Ovary (tissue), 9 donors: Measurements from ENCODE around the gene GPR78. TPM values are rescaled to one million over a fixed set of nuclear protein-coding genes. Genes with fewer than 3 reads are reported as not detected.

Experiments
- DNase-seq, 5 donors: peaks; one replicate each; pipeline ENCODE4 v3.0.0-alpha.2; 2019 to 2020
- H3K27ac ChIP-seq, 2 donors: fragments of 200-600 bp; one replicate each; pipeline versions ENCODE4 v1.5.1 to v1.8.0; 2019 to 2022
- H3K27me3 ChIP-seq: fragments of 200-600 bp; one replicate; pipeline ENCODE4 v1.8.0; 2022
- H3K36me3 ChIP-seq: fragments of 200-600 bp; sonication (generic); one replicate; pipeline ENCODE4 v1.5.1; 2019
- H3K4me1 ChIP-seq: one replicate; pipeline ENCODE4 v1.8.1; 2013; ENCODE audit warnings: mild to moderate bottlenecking, moderate library complexity; ENCODE audit not compliant: insufficient read depth
- H3K4me3 ChIP-seq: fragments of 200-600 bp; sonication (generic); one replicate; pipeline ENCODE4 v1.5.1; 2017
- H3K9me3 ChIP-seq, 2 donors: fragments of 200-600 bp in 1 of 2; sonication (generic) in 1 of 2; one replicate each; pipeline versions ENCODE4 v1.5.1 to v1.8.1; 2013 to 2019; ENCODE audit warnings: mild to moderate bottlenecking in 1 of 2, moderate library complexity in 1 of 2
- EP300 ChIP-seq: sonication (generic); formaldehyde crosslinking; IDR thresholded peaks from one replicate; pipeline ENCODE4 v1.6.1; 2017; ENCODE audit warnings: antibody characterized with exemption
- POLR2A ChIP-seq: fragments of 450-650 bp; IDR thresholded peaks from one replicate; pipeline ENCODE4 v1.6.1; 2017; ENCODE audit warnings: antibody characterized with exemption, mild to moderate bottlenecking, moderate library complexity
- WGBS, 3 donors: extraction: QIAGEN DNeasy Blood & Tissue Kit in 1 of 3; methylation state at CpG; one replicate each; pipeline versions ENCODE4 v1.1.5 to v1.1.7; 2013 to 2017; 5-methylcytosine and 5-hydroxymethylcytosine counted together
- intact Hi-C, 4 donors: fragments of 100-400 bp; cut with DNase I; formaldehyde crosslinking; loops; one replicate each; pipeline versions ENCODE4 v1.11.0 to v1.15.1; 2022 to 2023
- polyA plus RNA-seq, 2 donors: library from polyadenylated mRNA; stranded (reverse); fragments of 200-250 nt in 1 of 2; fragments of 350-450 nt in 1 of 2; fragmentation: Illumina TruSeq in 1 of 2; extraction: RNeasy Lipid Tissue Mini Kit (QIAGEN cat#74804) in 1 of 2; gene quantifications; one replicate each; pipeline ENCODE4 v1.2.3, GENCODE V29; 2013 to 2014
- total RNA-seq, 7 donors: library from RNA; depleted of rRNA in 2 of 7; stranded (reverse); fragments of >200 nt in 2 of 7; fragmentation: NEBNext Ultra II Directional in 3 of 7; extraction: Animal tissue kit (Norgen Biotek cat#: 25700) in 3 of 7; gene quantifications; one replicate each; pipeline versions ENCODE4 v1.1.0 to v1.2.4, GENCODE V29; 2016 to 2023
- TF ChIP-seq, protein P1 (sequence below), 3 donors: fragments of 450-650 bp in 2 of 3; fragments of 200-600 bp in 1 of 3; IDR thresholded peaks; one replicate each; pipeline versions ENCODE4 v1.5.1 to v1.8.0; 2016 to 2022; ENCODE audit warnings: antibody characterized with exemption in 3 of 3, mild to moderate bottlenecking in 1 of 3
- donor health status: DM: no; HTN: no; CAD: no; lungs with moderate emphysema.
- donor health status: DM: no; HTN: no; CAD: no.
- donor health status: Bipolar disorder and iron deficiency.
- donor health status: DM: yes; HTN: yes; CAD: no.
- donor health status: DM: no; HTN: no; CAD: no.
- donor health status: DM: yes; HTN: yes; CAD: no.

Gene GPR78
- total and polyA plus RNA-seq, 9 donors = 1.0 to 14.7 (median 5.4) TPM

- DNase-seq = peak; percentile 4 to 28 (median 19)
- Histone ChIP-seq H3K27me3 (no peaks in the 10 kb centered on the region), H3K9me3 (no peaks in the 10 kb centered on the region), H3K27ac (no peak overlapping the region), H3K36me3 (no peaks in the 10 kb centered on the region), H3K4me3 (no peak overlapping the region), H3K4me1 (no peaks in the 10 kb centered on the region)
- TF ChIP-seq, protein P1, sequence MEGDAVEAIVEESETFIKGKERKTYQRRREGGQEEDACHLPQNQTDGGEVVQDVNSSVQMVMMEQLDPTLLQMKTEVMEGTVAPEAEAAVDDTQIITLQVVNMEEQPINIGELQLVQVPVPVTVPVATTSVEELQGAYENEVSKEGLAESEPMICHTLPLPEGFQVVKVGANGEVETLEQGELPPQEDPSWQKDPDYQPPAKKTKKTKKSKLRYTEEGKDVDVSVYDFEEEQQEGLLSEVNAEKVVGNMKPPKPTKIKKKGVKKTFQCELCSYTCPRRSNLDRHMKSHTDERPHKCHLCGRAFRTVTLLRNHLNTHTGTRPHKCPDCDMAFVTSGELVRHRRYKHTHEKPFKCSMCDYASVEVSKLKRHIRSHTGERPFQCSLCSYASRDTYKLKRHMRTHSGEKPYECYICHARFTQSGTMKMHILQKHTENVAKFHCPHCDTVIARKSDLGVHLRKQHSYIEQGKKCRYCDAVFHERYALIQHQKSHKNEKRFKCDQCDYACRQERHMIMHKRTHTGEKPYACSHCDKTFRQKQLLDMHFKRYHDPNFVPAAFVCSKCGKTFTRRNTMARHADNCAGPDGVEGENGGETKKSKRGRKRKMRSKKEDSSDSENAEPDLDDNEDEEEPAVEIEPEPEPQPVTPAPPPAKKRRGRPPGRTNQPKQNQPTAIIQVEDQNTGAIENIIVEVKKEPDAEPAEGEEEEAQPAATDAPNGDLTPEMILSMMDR (IDR thresholded peaks at IDR 0.05) = no peak
- no peak for TF ChIP-seq POLR2A
- TF ChIP-seq EP300 = no peak
- WGBS, 3 donors = 74 to 84% (median 83%) methylated on average over 13 of the region's 13 CpGs
- intact Hi-C loops = no loop called here
Measured at GRCh38 chr4:8615366-8615765, 35.2 kb downstream of the GPR78 start.

- intact Hi-C loops = no loop called here
- DNase-seq = peak; percentile 6 to 31 (median 16)
- Histone ChIP-seq H3K4me3 (no peak overlapping the region), H3K4me1 (no peaks in the 10 kb centered on the region), H3K36me3 (no peaks in the 10 kb centered on the region), H3K27me3 (no peaks in the 10 kb centered on the region), H3K9me3 (no peaks in the 10 kb centered on the region), H3K27ac (no peak overlapping the region)
- 79 to 87% (median 83%) methylated on average over 26 of the region's 26 CpGs for WGBS, 3 donors
- TF ChIP-seq EP300 (no peak), POLR2A (no peak)
- TF ChIP-seq, protein P1 (IDR thresholded peaks at IDR 0.05) = no peak
Measured at GRCh38 chr4:8615921-8616787, 36.0 kb downstream of the GPR78 start.

- H3K4me1 ChIP-seq = no peaks in the 10 kb centered on the region
- H3K9me3 ChIP-seq = no peaks in the 10 kb centered on the region
- H3K4me3 ChIP-seq = no peak overlapping the region
- no peak overlapping the region for H3K27ac ChIP-seq
- H3K27me3 ChIP-seq = no peaks in the 10 kb centered on the region
- intact Hi-C loops = no loop called here
- WGBS, 3 donors = 61 to 86% (median 81%) methylated on average over 16 of the region's 16 CpGs
- TF ChIP-seq EP300 = no peak
- TF ChIP-seq, protein P1 (IDR thresholded peaks at IDR 0.05) = no peak
- no peak for TF ChIP-seq POLR2A
- peak; percentile 12 to 39 (median 25) for DNase-seq
- no peaks in the 10 kb centered on the region for H3K36me3 ChIP-seq
Measured at GRCh38 chr4:8616831-8617230, 36.6 kb downstream of the GPR78 start.

- Histone ChIP-seq H3K9me3 (no peaks in the 10 kb centered on the region), H3K27me3 (no peaks in the 10 kb centered on the region), H3K27ac (no peak overlapping the region), H3K4me3 (no peak overlapping the region), H3K4me1 (no peaks in the 10 kb centered on the region), H3K36me3 (no peaks in the 10 kb centered on the region)
- 37 to 62% (median 45%) methylated on average over 21 of the region's 21 CpGs for WGBS, 3 donors
- DNase-seq = peak in 4 of 5 donors; percentile 11 to 54 (median 18)
- no peak for TF ChIP-seq EP300
- intact Hi-C loops = no loop called here
Measured at GRCh38 chr4:8617486-8618040, 37.4 kb downstream of the GPR78 start.

GRCh38 chr4:8618421-8618820 is 38.2 kb downstream of the GPR78 start:
- TF ChIP-seq EP300 (no peak), POLR2A (no peak)
- TF ChIP-seq, protein P1 (IDR thresholded peaks at IDR 0.05) = no peak
- DNase-seq = peak; percentile 8 to 37 (median 18)
- Histone ChIP-seq H3K27me3 (no peaks in the 10 kb centered on the region), H3K36me3 (no peaks in the 10 kb centered on the region), H3K4me3 (no peak overlapping the region), H3K9me3 (no peaks in the 10 kb centered on the region), H3K4me1 (no peaks in the 10 kb centered on the region), H3K27ac (no peak overlapping the region)
- 87 to 92% (median 88%) methylated on average over 15 of the region's 15 CpGs for WGBS, 3 donors
- intact Hi-C loops = no loop called here
